ENCODE results near the gene PRDM8. TPM values are rescaled to one million over a fixed set of nuclear protein-coding genes. Genes with fewer than 3 reads are reported as not detected.

PRDM8 gene
- total RNA-seq, 1 experiment from 2014 or later, result 0.09 TPM

GRCh38 chr4:80202741-80203553 lies 5.6 kb downstream of the PRDM8 start:
- H3K27me3 ChIP-seq (replicated peaks; ENCODE audit: insufficient read depth, low read depth, low read length, poor library complexity), result peaks cover 22% of the 10 kb centered on the region
- peak overlapping the region; percentile 38 for H3K4me3 ChIP-seq (ENCODE audit: low read depth, low read length, poor library complexity, severe bottlenecking)
- TF ChIP-seq CTCF (conservative IDR thresholded peaks at IDR 0.05; ENCODE audit: low read depth, low read length) (no peak), EZH2 (IDR thresholded peaks at IDR 0.05; ENCODE audit: borderline replicate concordance, low read depth, low read length, poor library complexity, severe bottlenecking) (no peak)
- H3K9me3 ChIP-seq (ENCODE audit: low read depth, low read length, poor library complexity, severe bottlenecking), result no peaks in the 10 kb centered on the region
- ChIA-PET POLR2A (ENCODE audit: low non-redundant PET) (interaction anchor here (0.5 kb wide), 1 partner anchor 218 kb away, joined by 4 read pairs; no protein-coding TSS in a partner anchor), CTCF (interaction anchor here (0.6 to 0.7 kb wide), 2 partner anchors 10 to 1268 kb away, joined by 3 to 9 read pairs; partner anchors contain the start of gene RASGEF1B)
- H3K4me1 ChIP-seq (ENCODE audit: insufficient read depth, low read length, poor library complexity, severe bottlenecking), result no peaks in the 10 kb centered on the region
- no peak for DNase-seq (ENCODE audit: low spot score)
- H3K36me3 ChIP-seq (ENCODE audit: insufficient read depth, low read length, poor library complexity, severe bottlenecking), result no peaks in the 10 kb centered on the region
- BruUV-seq (replicated peaks), result no TSS peak
- no peak overlapping the region for H3K27ac ChIP-seq (ENCODE audit: low read depth, low read length, poor library complexity, severe bottlenecking)
- intact Hi-C loops (cut with micrococcal nuclease; ENCODE audit: unreplicated experiment), result no loop called here

- Histone ChIP-seq H3K27ac (ENCODE audit: low read depth, low read length, poor library complexity, severe bottlenecking) (no peak overlapping the region), H3K4me3 (ENCODE audit: low read depth, low read length, poor library complexity, severe bottlenecking) (no peak overlapping the region), H3K27me3 (replicated peaks; ENCODE audit: insufficient read depth, low read depth, low read length, poor library complexity) (peaks cover 22% of the 10 kb centered on the region), H3K36me3 (ENCODE audit: insufficient read depth, low read length, poor library complexity, severe bottlenecking) (no peaks in the 10 kb centered on the region), H3K9me3 (ENCODE audit: low read depth, low read length, poor library complexity, severe bottlenecking) (no peaks in the 10 kb centered on the region), H3K4me1 (ENCODE audit: insufficient read depth, low read length, poor library complexity, severe bottlenecking) (no peaks in the 10 kb centered on the region)
- no TSS peak for BruUV-seq (replicated peaks)
- intact Hi-C loops (cut with micrococcal nuclease; ENCODE audit: unreplicated experiment), result no loop called here
- POLR2A ChIA-PET (ENCODE audit: low non-redundant PET), result no interaction called here
- TF ChIP-seq EZH2 (IDR thresholded peaks at IDR 0.05; ENCODE audit: borderline replicate concordance, low read depth, low read length, poor library complexity, severe bottlenecking) (no peak), CTCF (conservative IDR thresholded peaks at IDR 0.05; ENCODE audit: low read depth, low read length) (no peak)
- DNase-seq (ENCODE audit: low spot score), result no peak
- CTCF ChIA-PET, result no interaction called here
Observed at GRCh38 chr4:80204433-80205011, 7.2 kb downstream of the PRDM8 start.

DNA sequence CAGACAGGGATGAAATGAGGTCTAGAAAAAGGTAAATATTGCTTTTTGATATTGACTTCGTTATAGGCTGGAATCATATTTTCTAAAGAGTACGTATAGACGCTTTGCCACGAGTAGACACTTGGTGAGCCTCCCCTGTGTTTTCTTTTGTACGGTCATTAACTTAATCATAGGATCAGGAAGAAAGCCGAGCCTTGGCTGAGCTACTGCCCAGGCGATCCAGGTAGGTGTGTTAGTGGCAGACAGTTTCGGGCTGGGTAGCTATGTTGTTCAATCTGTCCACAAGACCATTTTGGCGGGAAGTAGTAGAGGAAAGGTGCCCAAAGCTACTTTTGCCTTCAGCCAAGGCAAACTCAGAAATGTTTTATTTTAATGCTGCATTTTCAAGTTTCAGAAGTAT lies 8.8 kb downstream of the PRDM8 start:
- peaks cover 12% of the 10 kb centered on the region for H3K27me3 ChIP-seq (replicated peaks; ENCODE audit: insufficient read depth, low read depth, low read length, poor library complexity)
- intact Hi-C loops (cut with micrococcal nuclease; ENCODE audit: unreplicated experiment), result no loop called here

More for the DNA sequence above, 8.8 kb downstream of the PRDM8 start:
- CTCF ChIA-PET, result no interaction called here
- DNase-seq (ENCODE audit: low spot score), result no peak
- POLR2A ChIA-PET (ENCODE audit: low non-redundant PET), result no interaction called here
- BruUV-seq (replicated peaks), result no TSS peak
- Histone ChIP-seq H3K4me3 (ENCODE audit: low read depth, low read length, poor library complexity, severe bottlenecking) (no peak overlapping the region), H3K4me1 (ENCODE audit: insufficient read depth, low read length, poor library complexity, severe bottlenecking) (no peaks in the 10 kb centered on the region), H3K36me3 (ENCODE audit: insufficient read depth, low read length, poor library complexity, severe bottlenecking) (no peaks in the 10 kb centered on the region), H3K9me3 (ENCODE audit: low read depth, low read length, poor library complexity, severe bottlenecking) (no peaks in the 10 kb centered on the region), H3K27ac (ENCODE audit: low read depth, low read length, poor library complexity, severe bottlenecking) (no peak overlapping the region)
- TF ChIP-seq EZH2 (IDR thresholded peaks at IDR 0.05; ENCODE audit: borderline replicate concordance, low read depth, low read length, poor library complexity, severe bottlenecking) (no peak), CTCF (conservative IDR thresholded peaks at IDR 0.05; ENCODE audit: low read depth, low read length) (no peak)

Measured in A673 (cell line).